Ishikawa (cell line): ENCODE measurements around the gene SLC9A7.

Experiments
- CEBPB ChIP-seq: IDR thresholded peaks from 2 replicates; pipeline ENCODE4 v1.6.1; 2012
- CREB1 ChIP-seq: IDR thresholded peaks from 2 replicates; pipeline ENCODE4 v1.6.1; 2012; ENCODE audit warnings: low read depth
- EGR1 ChIP-seq: IDR thresholded peaks from 2 replicates; pipeline ENCODE4 v1.6.1; 2012
- FOXM1 ChIP-seq: IDR thresholded peaks from 2 replicates; pipeline ENCODE4 v1.6.1; 2012; ENCODE audit warnings: low read depth, borderline replicate concordance
- NFIC ChIP-seq: IDR thresholded peaks from 2 replicates; pipeline ENCODE4 v1.6.1; 2012
- RAD21 ChIP-seq: IDR thresholded peaks from 2 replicates; pipeline ENCODE4 v1.6.1; 2012; ENCODE audit warnings: low read depth
- TAF1 ChIP-seq: IDR thresholded peaks from 2 replicates; pipeline ENCODE4 v1.6.1; 2012; ENCODE audit warnings: low read depth, mild to moderate bottlenecking
- TEAD4 ChIP-seq: IDR thresholded peaks from 2 replicates; pipeline ENCODE4 v1.6.1; 2012
- YY1 ChIP-seq: IDR thresholded peaks from 2 replicates; pipeline ENCODE4 v1.6.1; 2012; ENCODE audit warnings: low read depth
- ZBTB7A ChIP-seq: IDR thresholded peaks from 2 replicates; pipeline ENCODE4 v1.6.1; 2012; ENCODE audit warnings: low read depth
- TF ChIP-seq, protein P1 (sequence below): IDR thresholded peaks from 2 replicates; pipeline ENCODE4 v1.6.1; 2012; ENCODE audit warnings: low read depth, mild to moderate bottlenecking
- TF ChIP-seq, protein P2 (sequence below): IDR thresholded peaks from 2 replicates; pipeline ENCODE4 v1.6.1; 2012
- TF ChIP-seq, protein P3 (sequence below): IDR thresholded peaks from 2 replicates; pipeline ENCODE4 v1.6.1; 2012

DNA sequence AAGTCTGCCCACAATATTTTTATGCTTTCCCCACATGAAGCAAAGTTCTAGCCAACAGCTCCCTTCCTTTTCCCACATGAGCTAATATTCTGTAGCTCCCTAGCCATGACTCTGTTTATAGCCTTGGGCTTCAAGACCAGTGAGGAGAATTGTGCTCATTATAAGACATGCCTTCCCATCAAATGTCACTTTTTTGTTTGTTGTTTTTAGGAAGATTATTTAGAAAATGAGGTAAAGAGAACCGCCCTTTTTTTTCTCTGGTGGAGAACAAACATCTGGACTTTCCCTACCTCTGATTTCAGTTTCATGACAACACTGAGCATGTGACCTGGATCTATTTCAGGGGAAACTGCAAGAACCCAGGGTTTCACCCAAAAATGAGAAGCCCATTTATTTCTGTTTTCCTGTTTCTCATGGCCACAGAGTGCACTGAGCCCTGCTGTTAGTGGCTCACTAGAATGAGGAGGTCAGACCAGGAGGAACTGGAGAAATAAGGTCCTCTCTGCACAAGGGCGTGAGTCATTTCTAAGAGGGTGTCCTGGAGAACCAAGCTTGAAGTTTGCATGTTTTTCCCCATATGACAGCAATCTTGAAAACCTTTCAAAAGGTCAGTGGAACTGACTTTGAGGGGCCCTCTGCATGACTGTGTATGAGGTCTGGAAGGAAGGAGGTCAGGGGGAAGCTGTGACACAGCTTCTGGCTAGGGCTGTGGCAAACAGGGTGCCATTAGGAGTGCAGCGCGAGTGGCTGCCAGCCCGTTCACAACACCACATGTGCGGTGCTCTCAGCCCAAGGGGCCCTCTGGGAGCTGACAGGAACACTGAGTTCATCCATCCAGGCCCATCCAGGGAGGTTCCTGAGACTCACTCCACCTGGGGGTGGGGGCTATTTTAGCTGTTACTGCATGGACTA lies 130.2 kb downstream of the SLC9A7 start:
- TF ChIP-seq, protein P1, sequence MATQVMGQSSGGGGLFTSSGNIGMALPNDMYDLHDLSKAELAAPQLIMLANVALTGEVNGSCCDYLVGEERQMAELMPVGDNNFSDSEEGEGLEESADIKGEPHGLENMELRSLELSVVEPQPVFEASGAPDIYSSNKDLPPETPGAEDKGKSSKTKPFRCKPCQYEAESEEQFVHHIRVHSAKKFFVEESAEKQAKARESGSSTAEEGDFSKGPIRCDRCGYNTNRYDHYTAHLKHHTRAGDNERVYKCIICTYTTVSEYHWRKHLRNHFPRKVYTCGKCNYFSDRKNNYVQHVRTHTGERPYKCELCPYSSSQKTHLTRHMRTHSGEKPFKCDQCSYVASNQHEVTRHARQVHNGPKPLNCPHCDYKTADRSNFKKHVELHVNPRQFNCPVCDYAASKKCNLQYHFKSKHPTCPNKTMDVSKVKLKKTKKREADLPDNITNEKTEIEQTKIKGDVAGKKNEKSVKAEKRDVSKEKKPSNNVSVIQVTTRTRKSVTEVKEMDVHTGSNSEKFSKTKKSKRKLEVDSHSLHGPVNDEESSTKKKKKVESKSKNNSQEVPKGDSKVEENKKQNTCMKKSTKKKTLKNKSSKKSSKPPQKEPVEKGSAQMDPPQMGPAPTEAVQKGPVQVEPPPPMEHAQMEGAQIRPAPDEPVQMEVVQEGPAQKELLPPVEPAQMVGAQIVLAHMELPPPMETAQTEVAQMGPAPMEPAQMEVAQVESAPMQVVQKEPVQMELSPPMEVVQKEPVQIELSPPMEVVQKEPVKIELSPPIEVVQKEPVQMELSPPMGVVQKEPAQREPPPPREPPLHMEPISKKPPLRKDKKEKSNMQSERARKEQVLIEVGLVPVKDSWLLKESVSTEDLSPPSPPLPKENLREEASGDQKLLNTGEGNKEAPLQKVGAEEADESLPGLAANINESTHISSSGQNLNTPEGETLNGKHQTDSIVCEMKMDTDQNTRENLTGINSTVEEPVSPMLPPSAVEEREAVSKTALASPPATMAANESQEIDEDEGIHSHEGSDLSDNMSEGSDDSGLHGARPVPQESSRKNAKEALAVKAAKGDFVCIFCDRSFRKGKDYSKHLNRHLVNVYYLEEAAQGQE: no peak
- TF ChIP-seq FOXM1 (no peak), YY1 (no peak), CREB1 (no peak), TEAD4 (no peak), NFIC (no peak), TAF1 (no peak), ZBTB7A (no peak), RAD21 (no peak), CEBPB (no peak), EGR1 (no peak)
- TF ChIP-seq, protein P2, sequence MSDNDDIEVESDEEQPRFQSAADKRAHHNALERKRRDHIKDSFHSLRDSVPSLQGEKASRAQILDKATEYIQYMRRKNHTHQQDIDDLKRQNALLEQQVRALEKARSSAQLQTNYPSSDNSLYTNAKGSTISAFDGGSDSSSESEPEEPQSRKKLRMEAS: no peak
- TF ChIP-seq, protein P3, sequence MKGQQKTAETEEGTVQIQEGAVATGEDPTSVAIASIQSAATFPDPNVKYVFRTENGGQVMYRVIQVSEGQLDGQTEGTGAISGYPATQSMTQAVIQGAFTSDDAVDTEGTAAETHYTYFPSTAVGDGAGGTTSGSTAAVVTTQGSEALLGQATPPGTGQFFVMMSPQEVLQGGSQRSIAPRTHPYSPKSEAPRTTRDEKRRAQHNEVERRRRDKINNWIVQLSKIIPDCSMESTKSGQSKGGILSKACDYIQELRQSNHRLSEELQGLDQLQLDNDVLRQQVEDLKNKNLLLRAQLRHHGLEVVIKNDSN: no peak
